HepG2 (cell line): ENCODE results near the gene SRC. TPM values are rescaled to one million over a fixed set of nuclear protein-coding genes. Genes with fewer than 3 reads are reported as not detected.

Experiments used
- ATAC-seq: fragments of 200-7000 bp; cut with Tn5 transposase; 3 replicates; pipeline ENCODE4 v1.9.1; 2020; ENCODE audit warnings: mild to moderate bottlenecking, moderate library complexity
- BruUV-seq: library from RNA; stranded (reverse); fragments of 400-500 nt; replicated peaks from 2 replicates; lab custom pipeline; 2021; lab: Mats Ljungman, UMichigan
- CTCF ChIA-PET: fragments of 300-600 bp; formaldehyde crosslinking; extraction: SDS; loops from one replicate; lab custom pipeline; 2021; ENCODE audit warnings: low total read pairs, inconsistent platforms, low intra/inter-chr PET ratio; lab: Yijun Ruan, JAX
- POLR2A ChIA-PET: fragments of 350-600 bp; sonication (Branson Sonifier 250); formaldehyde crosslinking; loops from one replicate; lab custom pipeline; 2020; ENCODE audit warnings: antibody characterized with exemption, inconsistent platforms; lab: Yijun Ruan, JAX
- DNase-seq: peaks from one replicate; pipeline ENCODE4 v3.0.0-alpha.2; 2015; ENCODE audit warnings: low spot score
- FAIRE-seq: peaks from 3 replicates; lab custom pipeline; 2011; peaks lifted over from hg19 to GRCh38; lab: Jason Lieb, UNC
- H2AFZ ChIP-seq: one replicate; pipeline ENCODE4 v1.6.1; 2011; ENCODE audit warnings: low read length, inconsistent platforms
- H3K27ac ChIP-seq: fragments of 300-600 bp; 3 replicates; pipeline ENCODE4 v1.8.0; 2011; ENCODE audit warnings: mixed run types, mild to moderate bottlenecking, mixed read lengths, low read length, inconsistent platforms; ENCODE audit not compliant: insufficient read depth; ENCODE audit errors: extremely low read length
- H3K27me3 ChIP-seq, 2 experiments: fragments of 200-600 bp in 1 of 2; 2 replicates in 1 of 2; 3 replicates in 1 of 2; pipeline versions ENCODE4 v1.6.0 to v1.8.0; 2011; ENCODE audit warnings: low read length in 2 of 2, mild to moderate bottlenecking in 2 of 2, moderate library complexity in 2 of 2, inconsistent platforms in 1 of 2; ENCODE audit not compliant: insufficient read depth in 2 of 2, control insufficient read depth in 1 of 2
- H3K36me3 ChIP-seq, 2 experiments: fragments of 200-600 bp in 1 of 2; replicated peaks in 1 of 2; 2 replicates in 1 of 2; 3 replicates in 1 of 2; pipeline versions ENCODE4 v1.5.1 to v1.8.0; 2011; ENCODE audit warnings: low read length in 2 of 2, inconsistent platforms in 1 of 2; ENCODE audit not compliant: insufficient read depth in 2 of 2, control insufficient read depth in 1 of 2
- H3K4me1 ChIP-seq: 2 replicates; pipeline ENCODE4 v1.5.1; 2012; ENCODE audit warnings: low read length, inconsistent platforms; ENCODE audit not compliant: insufficient read depth
- H3K4me2 ChIP-seq: 2 replicates; pipeline ENCODE4 v1.6.0; 2011; ENCODE audit warnings: low read depth, low read length, inconsistent platforms
- H3K4me3 ChIP-seq, 3 experiments: fragments of 200-600 bp in 1 of 3; sonication (generic), shearing (Covaris generic) in 1 of 3; replicated peaks in 1 of 3; 2 replicates each; pipeline ENCODE4 v1.5.1; 2011 to 2016; ENCODE audit warnings: low read length in 3 of 3, inconsistent platforms in 2 of 3, low read depth in 2 of 3, mild to moderate bottlenecking in 2 of 3, control low read depth in 1 of 3, mixed read lengths in 1 of 3; ENCODE audit not compliant: insufficient read depth in 1 of 3
- H3K79me2 ChIP-seq: one replicate; pipeline ENCODE4 v1.6.1; 2011; ENCODE audit warnings: low read length, inconsistent platforms; ENCODE audit not compliant: insufficient read depth
- H3K9ac ChIP-seq: 2 replicates; pipeline ENCODE4 v1.6.0; 2011; ENCODE audit warnings: mild to moderate bottlenecking, low read depth, low read length, inconsistent platforms; ENCODE audit not compliant: insufficient read depth
- H3K9me3 ChIP-seq: 2 replicates; pipeline ENCODE4 v1.5.1; 2012; ENCODE audit warnings: mild to moderate bottlenecking, low read length
- H4K20me1 ChIP-seq: 2 replicates; pipeline ENCODE4 v1.6.0; 2011; ENCODE audit warnings: inconsistent platforms, mild to moderate bottlenecking, low read length, moderate library complexity; ENCODE audit not compliant: insufficient read depth
- CBFB ChIP-seq: sonication (generic); formaldehyde crosslinking; IDR thresholded peaks from 2 replicates; pipeline ENCODE4 v1.4.0; 2020; ENCODE audit warnings: missing genetic modification reagents
- RFX1 ChIP-seq: fragments of 450-650 bp; IDR thresholded peaks from 2 replicates; pipeline ENCODE4 v1.6.1; 2017
- ZNF263 ChIP-seq: sonication (generic); formaldehyde crosslinking; IDR thresholded peaks from 2 replicates; pipeline ENCODE4 v1.4.0; 2020; ENCODE audit warnings: missing genetic modification reagents
- WGBS: methylation state at CpG from one replicate; pipeline ENCODE4 v1.1.6; 2017; ENCODE audit warnings: low lambda C conversion rate; 5-methylcytosine and 5-hydroxymethylcytosine counted together
- in situ Hi-C: cut with HindIII; loops from 2 replicates; pipeline ENCODE4 v1.10.0; 2017; ENCODE audit warnings: low pct_unique_long_range_greater_than_20kb; ENCODE audit not compliant: extremely low pct_ligation_motif_present
- intact Hi-C: fragments of 100-400 bp; cut with micrococcal nuclease; formaldehyde crosslinking; loops from one replicate; pipeline ENCODE4 v1.10.0; 2022; ENCODE audit not compliant: unreplicated experiment
- polyA plus RNA-seq, 8 experiments: library from polyadenylated mRNA; depleted of rRNA in 3 of 8; stranded (reverse) in 7 of 8; unstranded in 1 of 8; fragments of >200 nt; fragmentation: Illumina TruSeq in 4 of 8; extraction: Trizol in 4 of 8; gene quantifications; 2 replicates each; pipeline versions ENCODE4 v1.2.1 to v1.2.3, GENCODE V29; 2011 to 2016; ENCODE audit warnings: low read depth in 4 of 8, missing spikeins in 1 of 8, mixed read lengths in 1 of 8; ENCODE audit not compliant: insufficient read depth in 1 of 8
- total RNA-seq, 5 experiments: library from RNA; depleted of rRNA; stranded (reverse); fragments of >200 nt; fragmentation: Illumina TruSeq; extraction: Trizol; gene quantifications; 2 replicates each; pipeline ENCODE4 v1.2.3, GENCODE V29; 2016; ENCODE audit warnings: low read depth in 1 of 5
- TF ChIP-seq, protein P1 (sequence below): sonication (generic); formaldehyde crosslinking; IDR thresholded peaks from 2 replicates; pipeline ENCODE4 v1.4.0; 2020; ENCODE audit warnings: missing genetic modification reagents, borderline replicate concordance
- TF ChIP-seq, protein P2 (sequence below): fragments of 450-650 bp; IDR thresholded peaks from 2 replicates; pipeline ENCODE4 v1.6.1; 2016
- TF ChIP-seq, protein P3 (sequence below): sonication (generic); formaldehyde crosslinking; IDR thresholded peaks from 2 replicates; pipeline ENCODE4 v1.8.1; 2022; ENCODE audit warnings: mild to moderate bottlenecking, missing genetic modification reagents

The SRC gene
- total and polyA plus RNA-seq, 2 of the 13 experiments (the other 11 are each of a cell fraction or from before 2014, with no cell fraction given): 54.7 to 192 TPM

DNA sequence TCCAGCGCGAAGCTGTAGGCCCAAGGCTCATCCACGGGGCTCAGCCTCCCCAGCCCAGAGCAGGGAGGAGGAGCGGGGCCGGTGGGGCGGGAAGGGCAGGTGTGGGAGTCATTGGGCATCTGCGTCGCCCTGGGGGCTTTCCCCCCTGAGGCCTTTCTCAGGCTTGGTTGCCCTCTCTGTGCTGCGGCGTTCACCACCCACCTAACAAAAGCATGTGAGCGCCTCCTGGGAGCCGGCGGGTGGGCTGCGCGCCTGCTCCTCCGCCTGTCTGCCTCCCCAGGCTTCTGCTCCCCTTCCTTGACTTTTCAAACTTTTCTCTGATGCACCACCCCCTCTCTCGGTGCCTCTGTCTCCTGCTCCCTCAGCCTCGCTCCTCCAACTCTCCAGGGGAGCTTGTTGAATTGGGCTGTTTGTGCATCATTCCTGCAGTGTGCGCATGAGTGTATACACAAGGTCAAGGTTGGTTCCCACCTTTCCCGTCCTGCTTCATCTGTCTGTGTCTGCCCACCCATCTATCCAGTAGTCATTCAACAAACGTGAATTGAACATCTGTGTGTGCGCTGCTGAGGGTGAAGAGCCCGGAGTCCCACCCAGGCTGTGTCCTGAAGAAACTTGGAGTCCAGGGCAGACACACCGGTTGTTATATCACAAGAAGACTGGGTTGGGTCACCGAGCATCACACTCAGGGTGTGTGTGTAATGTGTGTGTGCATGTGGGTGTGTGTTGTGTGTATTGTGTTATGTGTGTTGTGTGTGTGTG lies 92.7 kb downstream of the SRC start (continued):
- TF ChIP-seq, protein P1, sequence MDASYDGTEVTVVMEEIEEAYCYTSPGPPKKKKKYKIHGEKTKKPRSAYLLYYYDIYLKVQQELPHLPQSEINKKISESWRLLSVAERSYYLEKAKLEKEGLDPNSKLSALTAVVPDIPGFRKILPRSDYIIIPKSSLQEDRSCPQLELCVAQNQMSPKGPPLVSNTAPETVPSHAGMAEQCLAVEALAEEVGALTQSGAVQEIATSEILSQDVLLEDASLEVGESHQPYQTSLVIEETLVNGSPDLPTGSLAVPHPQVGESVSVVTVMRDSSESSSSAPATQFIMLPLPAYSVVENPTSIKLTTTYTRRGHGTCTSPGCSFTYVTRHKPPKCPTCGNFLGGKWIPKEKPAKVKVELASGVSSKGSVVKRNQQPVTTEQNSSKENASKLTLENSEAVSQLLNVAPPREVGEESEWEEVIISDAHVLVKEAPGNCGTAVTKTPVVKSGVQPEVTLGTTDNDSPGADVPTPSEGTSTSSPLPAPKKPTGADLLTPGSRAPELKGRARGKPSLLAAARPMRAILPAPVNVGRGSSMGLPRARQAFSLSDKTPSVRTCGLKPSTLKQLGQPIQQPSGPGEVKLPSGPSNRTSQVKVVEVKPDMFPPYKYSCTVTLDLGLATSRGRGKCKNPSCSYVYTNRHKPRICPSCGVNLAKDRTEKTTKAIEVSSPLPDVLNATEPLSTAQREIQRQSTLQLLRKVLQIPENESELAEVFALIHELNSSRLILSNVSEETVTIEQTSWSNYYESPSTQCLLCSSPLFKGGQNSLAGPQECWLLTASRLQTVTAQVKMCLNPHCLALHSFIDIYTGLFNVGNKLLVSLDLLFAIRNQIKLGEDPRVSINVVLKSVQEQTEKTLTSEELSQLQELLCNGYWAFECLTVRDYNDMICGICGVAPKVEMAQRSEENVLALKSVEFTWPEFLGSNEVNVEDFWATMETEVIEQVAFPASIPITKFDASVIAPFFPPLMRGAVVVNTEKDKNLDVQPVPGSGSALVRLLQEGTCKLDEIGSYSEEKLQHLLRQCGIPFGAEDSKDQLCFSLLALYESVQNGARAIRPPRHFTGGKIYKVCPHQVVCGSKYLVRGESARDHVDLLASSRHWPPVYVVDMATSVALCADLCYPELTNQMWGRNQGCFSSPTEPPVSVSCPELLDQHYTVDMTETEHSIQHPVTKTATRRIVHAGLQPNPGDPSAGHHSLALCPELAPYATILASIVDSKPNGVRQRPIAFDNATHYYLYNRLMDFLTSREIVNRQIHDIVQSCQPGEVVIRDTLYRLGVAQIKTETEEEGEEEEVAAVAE (CRISPR knock-in tag): no peak
- no peak for TF ChIP-seq CBFB (CRISPR knock-in tag)
- TF ChIP-seq, all 625 proteins: peak for 4

DNA sequence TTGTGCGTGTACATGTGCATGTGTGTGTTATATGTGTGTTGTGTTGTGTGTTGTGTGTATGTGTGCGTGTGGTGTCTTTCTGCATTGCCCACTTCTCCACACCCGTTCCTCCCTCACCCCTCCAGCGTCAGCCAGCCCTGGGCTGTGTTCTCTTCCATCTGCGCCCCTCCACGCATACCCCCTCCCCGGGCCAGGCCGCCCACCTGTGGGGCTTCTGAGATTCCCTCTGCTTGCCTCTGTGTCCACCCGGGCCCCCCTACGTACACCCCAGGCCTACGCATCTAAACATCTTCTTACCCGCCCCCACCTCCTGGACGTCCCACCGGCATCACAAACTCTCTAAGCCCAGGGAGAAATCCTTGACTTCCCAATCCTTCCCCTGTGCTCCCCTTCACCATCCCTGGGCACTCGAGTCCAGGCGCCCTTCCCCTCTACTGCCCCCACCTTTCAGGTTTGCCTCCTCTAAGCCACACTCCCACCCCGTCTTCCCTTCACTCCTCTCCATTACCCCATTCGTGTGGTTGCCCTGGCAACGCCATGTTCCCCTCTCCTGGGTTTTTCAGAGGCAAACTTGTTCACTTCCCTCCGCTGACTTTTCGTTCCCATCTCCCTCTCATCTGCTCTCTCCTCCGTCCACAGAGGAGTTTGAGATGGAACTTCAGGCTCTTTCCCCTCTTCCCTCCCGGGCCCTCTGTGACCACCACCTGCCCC lies 93.4 kb downstream of the SRC start:
- H3K4me2 ChIP-seq: no peak overlapping the region
- H3K9me3 ChIP-seq: no peaks in the 10 kb centered on the region
- WGBS: 46% methylated on average over 23 of the region's 23 CpGs
- DNase-seq (no peak), FAIRE-seq (no peak), ATAC-seq (no peak)
- intact Hi-C loops: no loop called here
- POLR2A ChIA-PET: no interaction called here
- H2AFZ ChIP-seq: no peak overlapping the region
- in situ Hi-C loops: no loop called here
- H3K4me1 ChIP-seq: peaks cover 15% of the 10 kb centered on the region
- TF ChIP-seq, protein P2, sequence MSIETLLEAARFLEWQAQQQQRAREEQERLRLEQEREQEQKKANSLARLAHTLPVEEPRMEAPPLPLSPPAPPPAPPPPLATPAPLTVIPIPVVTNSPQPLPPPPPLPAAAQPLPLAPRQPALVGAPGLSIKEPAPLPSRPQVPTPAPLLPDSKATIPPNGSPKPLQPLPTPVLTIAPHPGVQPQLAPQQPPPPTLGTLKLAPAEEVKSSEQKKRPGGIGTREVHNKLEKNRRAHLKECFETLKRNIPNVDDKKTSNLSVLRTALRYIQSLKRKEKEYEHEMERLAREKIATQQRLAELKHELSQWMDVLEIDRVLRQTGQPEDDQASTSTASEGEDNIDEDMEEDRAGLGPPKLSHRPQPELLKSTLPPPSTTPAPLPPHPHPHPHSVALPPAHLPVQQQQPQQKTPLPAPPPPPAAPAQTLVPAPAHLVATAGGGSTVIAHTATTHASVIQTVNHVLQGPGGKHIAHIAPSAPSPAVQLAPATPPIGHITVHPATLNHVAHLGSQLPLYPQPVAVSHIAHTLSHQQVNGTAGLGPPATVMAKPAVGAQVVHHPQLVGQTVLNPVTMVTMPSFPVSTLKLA: peak; percentile 39; the same call in 1 of the 2 replicates
- TF ChIP-seq, protein P3, sequence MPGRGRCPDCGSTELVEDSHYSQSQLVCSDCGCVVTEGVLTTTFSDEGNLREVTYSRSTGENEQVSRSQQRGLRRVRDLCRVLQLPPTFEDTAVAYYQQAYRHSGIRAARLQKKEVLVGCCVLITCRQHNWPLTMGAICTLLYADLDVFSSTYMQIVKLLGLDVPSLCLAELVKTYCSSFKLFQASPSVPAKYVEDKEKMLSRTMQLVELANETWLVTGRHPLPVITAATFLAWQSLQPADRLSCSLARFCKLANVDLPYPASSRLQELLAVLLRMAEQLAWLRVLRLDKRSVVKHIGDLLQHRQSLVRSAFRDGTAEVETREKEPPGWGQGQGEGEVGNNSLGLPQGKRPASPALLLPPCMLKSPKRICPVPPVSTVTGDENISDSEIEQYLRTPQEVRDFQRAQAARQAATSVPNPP (CRISPR knock-in tag): no peak
- TF ChIP-seq RFX1: peak; percentile 14; the same call in 1 of the 2 replicates
- TF ChIP-seq ZNF263 (CRISPR knock-in tag): 0 out of 2 replicates have a peak, but pooled peaks have one; percentile 16
- no peak overlapping the region for H3K27ac ChIP-seq
- BruUV-seq: no TSS peak
- H3K36me3 ChIP-seq: no peaks in the 10 kb centered on the region
- no peak overlapping the region for H3K4me3 ChIP-seq
- H4K20me1 ChIP-seq: no peaks in the 10 kb centered on the region
- peaks cover 0 to 23% of the 10 kb centered on the region in 2 experiments; a peak in 3 of 5 replicates for H3K27me3 ChIP-seq
- H3K79me2 ChIP-seq: no peaks in the 10 kb centered on the region
- CTCF ChIA-PET: no interaction called here
- no peak overlapping the region for H3K9ac ChIP-seq
